ENCODE measurements around the gene BRD4. TPM values are rescaled to one million over a fixed set of nuclear protein-coding genes. Genes with fewer than 3 reads are reported as not detected.

Gene BRD4
- polyA plus RNA-seq, 1 donor = 63.6 TPM

- DNase-seq = no peak
These were observed 84.2 kb downstream of the BRD4 start for GRCh38 chr19:15248106-15248505.

- DNase-seq = no peak
These were observed 85.0 kb downstream of the BRD4 start for GRCh38 chr19:15247107-15248014.

- no peak for DNase-seq
These were observed 86.2 kb downstream of the BRD4 start for GRCh38 chr19:15246198-15246481.

- DNase-seq = no peak
These were observed 86.8 kb downstream of the BRD4 start for GRCh38 chr19:15245370-15246197.

GRCh38 chr19:15244808-15245207 is 87.5 kb downstream of the BRD4 start:
- no peak for DNase-seq

- DNase-seq = no peak
These were observed 88.1 kb downstream of the BRD4 start for GRCh38 chr19:15244106-15244803.

GRCh38 chr19:15243236-15243957 is 88.9 kb downstream of the BRD4 start:
- no peak for DNase-seq

GRCh38 chr19:15241259-15241910 is 91.0 kb downstream of the BRD4 start:
- DNase-seq = no peak

- no peak for DNase-seq
These were observed 91.8 kb downstream of the BRD4 start for GRCh38 chr19:15240515-15240914.

GRCh38 chr19:15239337-15239949 is 92.9 kb downstream of the BRD4 start:
- DNase-seq = no peak

- no peak for DNase-seq
These were observed 93.6 kb downstream of the BRD4 start for GRCh38 chr19:15238639-15239155.

GRCh38 chr19:15237759-15238638 is 94.3 kb downstream of the BRD4 start:
- DNase-seq = no peak

- DNase-seq = no peak
These were observed 95.5 kb downstream of the BRD4 start for GRCh38 chr19:15236886-15237285.

- DNase-seq = no peak
These were observed 96.6 kb downstream of the BRD4 start for GRCh38 chr19:15235781-15236180.

GRCh38 chr19:15234431-15235130 is 97.8 kb downstream of the BRD4 start:
- no peak for DNase-seq

GRCh38 chr19:15231271-15231670 is 101.1 kb downstream of the BRD4 start:
- DNase-seq = no peak

GRCh38 chr19:15227261-15227660 is 105.1 kb downstream of the BRD4 start:
- no peak for DNase-seq

- no peak for DNase-seq
These were observed 106.6 kb downstream of the BRD4 start for GRCh38 chr19:15225760-15226159.
